SK-N-SH (cell line): ENCODE results near the gene PET100. TPM values are rescaled to one million over a fixed set of nuclear protein-coding genes. Genes with fewer than 3 reads are reported as not detected.

Experiments
- CTCF ChIA-PET: fragments of 300-600, 350-600 bp; formaldehyde crosslinking; extraction: SDS; loops from one replicate; lab custom pipeline; 2021; lab: Yijun Ruan, JAX
- POLR2A ChIA-PET: fragments of 350-600 bp; sonication (Branson Sonifier 250); formaldehyde crosslinking; extraction: SDS; loops from one replicate; lab custom pipeline; 2020; ENCODE audit warnings: antibody characterized with exemption, inconsistent platforms; lab: Yijun Ruan, JAX
- DNase-seq: peaks from one replicate; pipeline ENCODE4 v3.0.0; 2012
- H2AFZ ChIP-seq: fragments of 200-600 bp; sonication (generic); 2 replicates; pipeline ENCODE4 v1.8.1; 2016; ENCODE audit warnings: antibody characterized with exemption, mild to moderate bottlenecking, low read depth
- H3F3A ChIP-seq: fragments of 200-600 bp; sonication (generic); replicated peaks from 2 replicates; pipeline ENCODE3; 2016; ENCODE audit warnings: antibody characterized with exemption, mild to moderate bottlenecking; ENCODE audit not compliant: insufficient read depth
- H3K27ac ChIP-seq, 2 experiments: fragments of 200-500 bp in 1 of 2; fragments of 200-600 bp in 1 of 2; sonication (Bioruptor generic) in 1 of 2; sonication (generic), shearing (Covaris generic) in 1 of 2; 2 replicates each; pipeline versions ENCODE4 v1.5.1 to v1.6.1; 2014 to 2016; ENCODE audit warnings: low read depth in 2 of 2, inconsistent platforms in 1 of 2, low read length in 1 of 2, mild to moderate bottlenecking in 1 of 2, mixed read lengths in 1 of 2
- H3K27me3 ChIP-seq: fragments of 200-600 bp; sonication (generic), shearing (Covaris generic); 2 replicates; pipeline ENCODE4 v1.6.1; 2016; ENCODE audit warnings: mixed run types; ENCODE audit not compliant: insufficient read depth
- H3K36me3 ChIP-seq, 2 experiments: fragments of 200-500 bp in 1 of 2; fragments of 200-600 bp in 1 of 2; sonication (Bioruptor generic) in 1 of 2; sonication (generic) in 1 of 2; replicated peaks in 1 of 2; 2 replicates each; pipeline versions ENCODE3 to v1.5.1; 2014 to 2016; ENCODE audit warnings: low read length in 1 of 2, mild to moderate bottlenecking in 1 of 2; ENCODE audit not compliant: insufficient read depth in 2 of 2, control insufficient read depth in 1 of 2
- H3K4me1 ChIP-seq, 2 experiments: fragments of 200-500 bp in 1 of 2; fragments of 200-600 bp in 1 of 2; sonication (Bioruptor generic) in 1 of 2; sonication (generic), shearing (Covaris generic) in 1 of 2; 2 replicates each; pipeline versions ENCODE4 v1.5.1 to v1.6.1; 2014 to 2016; ENCODE audit warnings: low read depth in 1 of 2, low read length in 1 of 2, mixed run types in 1 of 2; ENCODE audit not compliant: insufficient read depth in 2 of 2, control insufficient read depth in 1 of 2
- H3K4me2 ChIP-seq: fragments of 200-600 bp; sonication (generic), shearing (Covaris generic); 2 replicates; pipeline ENCODE4 v1.6.1; 2017; ENCODE audit warnings: mixed run types
- H3K4me3 ChIP-seq, 2 experiments: fragments of 200-500 bp in 1 of 2; fragments of 200-600 bp in 1 of 2; sonication (Bioruptor generic) in 1 of 2; sonication (generic), shearing (Covaris generic) in 1 of 2; 2 replicates each; pipeline versions ENCODE4 v1.5.1 to v1.8.1; 2014 to 2016; ENCODE audit warnings: low read depth in 2 of 2, inconsistent platforms in 1 of 2, low read length in 1 of 2, mild to moderate bottlenecking in 1 of 2, mixed read lengths in 1 of 2, moderate library complexity in 1 of 2
- H3K79me2 ChIP-seq: fragments of 200-600 bp; sonication (generic); 2 replicates; pipeline ENCODE4 v1.8.1; 2017; ENCODE audit warnings: mild to moderate bottlenecking; ENCODE audit not compliant: insufficient read depth
- H3K9ac ChIP-seq: fragments of 200-600 bp; sonication (generic); 2 replicates; pipeline ENCODE4 v1.6.1; 2017; ENCODE audit warnings: mixed run types
- H3K9me2 ChIP-seq: fragments of 200-600 bp; sonication (generic); 2 replicates; pipeline ENCODE4 v1.6.1; 2017; ENCODE audit warnings: mixed run types
- H3K9me3 ChIP-seq: fragments of 200-600 bp; sonication (generic); 2 replicates; pipeline ENCODE4 v1.6.1; 2017; ENCODE audit warnings: mixed run types, mild to moderate bottlenecking, moderate library complexity
- H4K20me1 ChIP-seq: fragments of 200-600 bp; sonication (generic); 2 replicates; pipeline ENCODE4 v1.6.1; 2017; ENCODE audit warnings: mild to moderate bottlenecking, mixed run types; ENCODE audit not compliant: insufficient read depth
- ELF1 ChIP-seq: IDR thresholded peaks from 2 replicates; pipeline ENCODE4 v1.4.0; 2012
- FOXJ3 ChIP-seq: sonication (generic); formaldehyde crosslinking; IDR thresholded peaks from 2 replicates; pipeline ENCODE4 v1.5.1; 2020; ENCODE audit warnings: mild to moderate bottlenecking, missing genetic modification reagents
- FOXM1 ChIP-seq: IDR thresholded peaks from 2 replicates; pipeline ENCODE4 v1.4.0; 2012; ENCODE audit warnings: low read depth, mild to moderate bottlenecking
- JUND ChIP-seq: IDR thresholded peaks from 2 replicates; pipeline ENCODE4 v1.4.0; 2012
- MEF2A ChIP-seq: IDR thresholded peaks from 2 replicates; pipeline ENCODE4 v1.4.0; 2012; ENCODE audit warnings: low read depth, borderline replicate concordance
- NFIC ChIP-seq: IDR thresholded peaks from 2 replicates; pipeline ENCODE4 v1.4.0; 2012; ENCODE audit warnings: borderline replicate concordance
- NRF1 ChIP-seq: IDR thresholded peaks from 2 replicates; pipeline ENCODE4 v1.6.1; 2012; ENCODE audit warnings: low read depth, mild to moderate bottlenecking, low read length
- POLR2AphosphoS5 ChIP-seq: IDR thresholded peaks from 2 replicates; pipeline ENCODE4 v1.6.1; 2012; ENCODE audit warnings: low read depth, low read length
- REST ChIP-seq: IDR thresholded peaks from 2 replicates; pipeline ENCODE4 v1.6.1; 2012; ENCODE audit warnings: mild to moderate bottlenecking, low read depth, low read length, moderate library complexity
- RXRA ChIP-seq: IDR thresholded peaks from 2 replicates; pipeline ENCODE4 v1.4.0; 2012; ENCODE audit warnings: low read depth, mild to moderate bottlenecking, borderline replicate concordance
- SIN3A ChIP-seq: IDR thresholded peaks from 2 replicates; pipeline ENCODE4 v1.6.1; 2012; ENCODE audit warnings: low read depth, mild to moderate bottlenecking, low read length, moderate library complexity, borderline replicate concordance
- USF1 ChIP-seq: IDR thresholded peaks from 2 replicates; pipeline ENCODE4 v1.4.0; 2012; ENCODE audit warnings: low read depth, borderline replicate concordance
- WGBS: methylation state at CpG from one replicate; pipeline ENCODE4 v1.1.6; 2017; ENCODE audit warnings: low lambda C conversion rate; 5-methylcytosine and 5-hydroxymethylcytosine counted together
- polyA plus RNA-seq, 3 experiments: library from polyadenylated mRNA; depleted of rRNA; stranded (reverse); fragments of >200 nt; gene quantifications; 2 replicates each; pipeline ENCODE4 v1.2.3, GENCODE V29; 2012
- TF ChIP-seq, protein P1 (sequence below): fragments of 200-600 bp; sonication (generic); IDR thresholded peaks from 2 replicates; pipeline ENCODE4 v1.6.1; 2017; ENCODE audit warnings: antibody characterized with exemption, mild to moderate bottlenecking, moderate library complexity

Gene PET100
- polyA plus RNA-seq, 1 of the 3 experiments (the other 2 are of a cell fraction): 48.1 TPM

DNA sequence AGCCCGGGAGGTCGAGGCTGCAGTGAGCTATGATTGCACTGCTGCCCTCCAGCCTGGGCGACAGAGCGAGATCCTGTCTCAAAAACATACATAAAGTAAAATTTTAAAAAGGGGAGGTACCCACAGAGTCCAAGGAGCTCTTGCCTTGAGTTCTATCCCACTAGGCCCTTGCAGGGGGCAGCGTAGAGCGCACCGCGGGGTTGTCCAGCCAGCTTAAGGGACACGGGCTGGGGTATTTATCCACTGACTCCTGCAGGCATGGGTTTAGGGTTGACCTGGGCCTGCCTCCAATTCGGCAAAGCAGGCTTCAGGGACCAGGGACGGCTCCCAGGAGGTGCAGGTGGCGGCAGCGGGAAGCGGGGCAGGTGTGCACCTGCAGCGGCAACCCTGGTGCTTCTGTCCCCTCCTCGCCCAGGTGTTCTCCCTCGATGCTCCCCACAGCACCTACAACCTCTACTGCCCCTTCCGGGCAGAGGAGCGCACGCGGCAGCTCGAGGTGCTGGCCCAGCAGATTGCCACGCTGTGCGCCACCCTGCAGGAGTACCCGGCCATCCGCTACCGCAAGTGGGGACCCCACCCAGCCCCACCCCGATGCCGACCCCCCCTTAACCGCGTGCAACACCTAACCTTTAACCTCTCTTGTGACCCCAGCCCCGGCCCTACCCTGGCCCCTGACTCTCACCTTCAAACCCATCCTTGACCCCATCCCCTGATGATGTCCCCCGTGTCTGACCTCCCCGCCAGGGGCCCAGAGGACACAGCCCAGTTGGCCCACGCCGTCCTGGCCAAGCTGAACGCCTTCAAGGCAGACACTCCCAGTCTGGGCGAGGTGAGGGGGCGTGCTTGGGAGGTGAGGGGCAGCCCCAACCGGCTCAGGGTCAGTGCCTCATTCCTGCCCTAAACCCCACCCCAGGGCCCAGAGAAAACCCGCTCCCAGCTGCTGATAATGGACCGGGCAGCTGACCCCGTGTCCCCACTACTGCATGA lies 12.0 kb downstream of the PET100 start:
- ChIA-PET CTCF (interaction anchor here (0.6 to 1.3 kb wide), 5 partner anchors 39 to 540 kb away, joined by 3 to 4 read pairs (median 3); partner anchors contain the start of gene TRAPPC5), POLR2A (interaction anchor here (1.0 to 1.4 kb wide), 2 partner anchors 12 kb away, joined by 3 to 6 read pairs; partner anchors contain the start of genes PET100 and XAB2)

GRCh38 chr19:7642295-7643030 lies 12.9 kb downstream of the PET100 start:
- H3K4me1 ChIP-seq: no peaks in the 10 kb centered on the region
- no peak overlapping the region for H3K27ac ChIP-seq
- no peak overlapping the region for H3K9ac ChIP-seq
- no peaks in the 10 kb centered on the region for H3K36me3 ChIP-seq
- TF ChIP-seq RXRA (no peak), POLR2AphosphoS5 (no peak), NRF1 (no peak), REST (no peak), ELF1 (no peak), SIN3A (no peak)
- peaks cover 33% of the 10 kb centered on the region for H3K27me3 ChIP-seq
- H3K9me3 ChIP-seq: no peaks in the 10 kb centered on the region
- H4K20me1 ChIP-seq: no peaks in the 10 kb centered on the region
- H3K4me3 ChIP-seq: no peak overlapping the region
- POLR2A ChIA-PET: interaction anchor here (1.4 kb wide), 1 partner anchor 13 kb away, joined by 6 read pairs; the partner anchor contains the start of genes PET100 and XAB2
- no peak overlapping the region for H3K4me2 ChIP-seq
- H3K9me2 ChIP-seq: no peaks in the 10 kb centered on the region
- no peak for DNase-seq
- no peak overlapping the region for H2AFZ ChIP-seq
- CTCF ChIA-PET: interaction anchor here (1.0 to 1.3 kb wide), 3 partner anchors 38 to 158 kb away, joined by 3 to 4 read pairs (median 3); partner anchors contain the start of gene TRAPPC5
- H3K79me2 ChIP-seq: no peaks in the 10 kb centered on the region
- H3F3A ChIP-seq: peaks cover 4% of the 10 kb centered on the region
- WGBS: 42% methylated on average over 14 of the region's 27 CpGs

More for the DNA sequence above, 12.0 kb downstream of the PET100 start:
- Histone ChIP-seq H3K4me1 (no peaks in the 10 kb centered on the region; a peak in 1 of 4 replicates), H3K9me3 (no peaks in the 10 kb centered on the region), H3K27me3 (peaks cover 33% of the 10 kb centered on the region), H3K4me3 (no peak overlapping the region), H3K9ac (no peak overlapping the region), H3K36me3 (no peaks in the 10 kb centered on the region), H3K27ac (no peak overlapping the region), H3F3A (peaks cover 4% of the 10 kb centered on the region), H4K20me1 (no peaks in the 10 kb centered on the region), H3K4me2 (no peak overlapping the region), H3K79me2 (no peaks in the 10 kb centered on the region), H2AFZ (no peak overlapping the region), H3K9me2 (no peaks in the 10 kb centered on the region)
- TF ChIP-seq POLR2AphosphoS5 (no peak), FOXJ3 (CRISPR knock-in tag) (no peak), JUND (no peak), FOXM1 (no peak), USF1 (no peak), NFIC (no peak), MEF2A (no peak)
- TF ChIP-seq, protein P1, sequence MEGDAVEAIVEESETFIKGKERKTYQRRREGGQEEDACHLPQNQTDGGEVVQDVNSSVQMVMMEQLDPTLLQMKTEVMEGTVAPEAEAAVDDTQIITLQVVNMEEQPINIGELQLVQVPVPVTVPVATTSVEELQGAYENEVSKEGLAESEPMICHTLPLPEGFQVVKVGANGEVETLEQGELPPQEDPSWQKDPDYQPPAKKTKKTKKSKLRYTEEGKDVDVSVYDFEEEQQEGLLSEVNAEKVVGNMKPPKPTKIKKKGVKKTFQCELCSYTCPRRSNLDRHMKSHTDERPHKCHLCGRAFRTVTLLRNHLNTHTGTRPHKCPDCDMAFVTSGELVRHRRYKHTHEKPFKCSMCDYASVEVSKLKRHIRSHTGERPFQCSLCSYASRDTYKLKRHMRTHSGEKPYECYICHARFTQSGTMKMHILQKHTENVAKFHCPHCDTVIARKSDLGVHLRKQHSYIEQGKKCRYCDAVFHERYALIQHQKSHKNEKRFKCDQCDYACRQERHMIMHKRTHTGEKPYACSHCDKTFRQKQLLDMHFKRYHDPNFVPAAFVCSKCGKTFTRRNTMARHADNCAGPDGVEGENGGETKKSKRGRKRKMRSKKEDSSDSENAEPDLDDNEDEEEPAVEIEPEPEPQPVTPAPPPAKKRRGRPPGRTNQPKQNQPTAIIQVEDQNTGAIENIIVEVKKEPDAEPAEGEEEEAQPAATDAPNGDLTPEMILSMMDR: peak; percentile 12; the same call in 1 of the 2 replicates
- DNase-seq: no peak
- WGBS: 30% methylated on average over 20 of the region's 43 CpGs
